Chondrocyte (in vitro differentiated cells): Measurements from ENCODE around the gene NIPAL4. TPM values are rescaled to one million over a fixed set of nuclear protein-coding genes. Genes with fewer than 3 reads are reported as not detected.

ENCODE experiments used
- DNase-seq: peaks from one replicate; pipeline ENCODE4 v3.0.0; 2021; ENCODE audit warnings: mixed read lengths, low spot score
- H3K27ac Mint-ChIP-seq: one replicate; pipeline ENCODE4 v1.8.0; 2021; ENCODE audit warnings: mild to moderate bottlenecking, moderate library complexity, mixed read lengths; ENCODE audit not compliant: unreplicated experiment
- H3K27me3 Mint-ChIP-seq: 2 replicates; pipeline ENCODE4 v1.8.0; 2021; ENCODE audit warnings: low read depth, mixed read lengths
- H3K36me3 Mint-ChIP-seq: 2 replicates; pipeline ENCODE4 v1.8.0; 2021; ENCODE audit warnings: low read depth, mixed read lengths
- H3K4me1 Mint-ChIP-seq: 2 replicates; pipeline ENCODE4 v1.8.0; 2021; ENCODE audit warnings: low read depth, mild to moderate bottlenecking, mixed read lengths
- H3K4me3 Mint-ChIP-seq: one replicate; pipeline ENCODE4 v1.8.0; 2021; ENCODE audit warnings: mild to moderate bottlenecking, moderate library complexity, mixed read lengths; ENCODE audit not compliant: unreplicated experiment
- H3K9me3 Mint-ChIP-seq: 2 replicates; pipeline ENCODE4 v1.8.0; 2021; ENCODE audit warnings: low read depth, mixed read lengths
- CTCF ChIP-seq: fragments of 200-600 bp; sonication (generic); IDR thresholded peaks from 2 replicates; pipeline ENCODE4 v1.5.0; 2021; ENCODE audit warnings: antibody characterized with exemption, mild to moderate bottlenecking, moderate library complexity
- total RNA-seq: library from RNA; stranded (reverse); gene quantifications from 3 replicates; pipeline ENCODE4 v1.2.1, GENCODE V29; 2021

The NIPAL4 gene
- total RNA-seq, 1 donor from 2014 or later: 0.60 TPM

GRCh38 chr5:157518963-157519362 is 59.0 kb downstream of the NIPAL4 start:
- Mint-ChIP-seq H3K4me1 (peaks cover 38% of the 10 kb centered on the region), H3K4me3 (no peak overlapping the region), H3K27me3 (no peaks in the 10 kb centered on the region), H3K36me3 (peaks cover 4% of the 10 kb centered on the region), H3K9me3 (no peaks in the 10 kb centered on the region), H3K27ac (no peak overlapping the region)
- no peak for TF ChIP-seq CTCF
- no peak for DNase-seq

DNA sequence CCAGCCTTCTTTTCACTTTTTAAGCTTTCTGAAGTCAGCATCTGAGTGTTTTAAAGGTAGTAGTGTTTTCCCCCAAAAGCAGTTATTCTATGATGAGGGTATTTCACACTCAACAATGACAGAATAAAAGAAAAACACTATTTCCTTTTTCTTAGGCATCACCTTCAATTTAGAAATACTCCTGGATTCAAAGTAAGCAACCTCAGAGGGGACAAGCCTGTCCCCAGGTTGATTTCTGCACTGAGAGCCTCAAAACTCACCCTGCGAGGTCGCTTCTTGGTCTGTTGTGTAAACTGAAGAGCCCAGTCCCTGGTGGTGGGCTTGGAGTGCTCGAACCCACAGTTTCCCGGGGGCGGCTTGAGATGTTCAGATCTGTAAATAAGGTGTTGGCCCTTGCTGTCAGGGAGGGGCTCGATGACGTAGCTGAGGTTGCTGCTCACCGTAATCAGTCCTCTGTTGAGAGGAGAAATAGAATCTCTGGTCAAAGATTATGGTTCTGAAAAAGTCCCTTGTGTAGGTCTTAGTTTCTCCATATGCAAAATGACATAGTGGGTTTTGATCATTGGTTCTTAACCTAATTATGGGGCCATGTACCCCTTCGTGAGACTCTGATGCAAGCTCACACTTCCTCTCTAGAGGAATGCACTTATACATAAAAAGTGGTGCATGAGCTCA is 59.7 kb downstream of the NIPAL4 start:
- no peak overlapping the region for H3K27ac Mint-ChIP-seq
- H3K36me3 Mint-ChIP-seq: peaks cover 3% of the 10 kb centered on the region
- TF ChIP-seq CTCF: no peak
- H3K4me1 Mint-ChIP-seq: peaks cover 41% of the 10 kb centered on the region
- DNase-seq: no peak
- H3K9me3 Mint-ChIP-seq: no peaks in the 10 kb centered on the region
- H3K27me3 Mint-ChIP-seq: no peaks in the 10 kb centered on the region
- H3K4me3 Mint-ChIP-seq: no peak overlapping the region

GRCh38 chr5:157520911-157521703 is 61.1 kb downstream of the NIPAL4 start:
- Mint-ChIP-seq H3K27ac (no peak overlapping the region), H3K27me3 (no peaks in the 10 kb centered on the region), H3K4me1 (peaks cover 29% of the 10 kb centered on the region), H3K9me3 (no peaks in the 10 kb centered on the region), H3K4me3 (no peak overlapping the region), H3K36me3 (peaks cover 1% of the 10 kb centered on the region)
- TF ChIP-seq CTCF: no peak
- DNase-seq: no peak

GRCh38 chr5:157521704-157522029 is 61.7 kb downstream of the NIPAL4 start:
- TF ChIP-seq CTCF: no peak
- Mint-ChIP-seq H3K27me3 (no peaks in the 10 kb centered on the region), H3K9me3 (no peaks in the 10 kb centered on the region), H3K27ac (no peak overlapping the region), H3K4me1 (peaks cover 23% of the 10 kb centered on the region), H3K36me3 (peaks cover 1% of the 10 kb centered on the region), H3K4me3 (no peak overlapping the region)
- DNase-seq: no peak

DNA sequence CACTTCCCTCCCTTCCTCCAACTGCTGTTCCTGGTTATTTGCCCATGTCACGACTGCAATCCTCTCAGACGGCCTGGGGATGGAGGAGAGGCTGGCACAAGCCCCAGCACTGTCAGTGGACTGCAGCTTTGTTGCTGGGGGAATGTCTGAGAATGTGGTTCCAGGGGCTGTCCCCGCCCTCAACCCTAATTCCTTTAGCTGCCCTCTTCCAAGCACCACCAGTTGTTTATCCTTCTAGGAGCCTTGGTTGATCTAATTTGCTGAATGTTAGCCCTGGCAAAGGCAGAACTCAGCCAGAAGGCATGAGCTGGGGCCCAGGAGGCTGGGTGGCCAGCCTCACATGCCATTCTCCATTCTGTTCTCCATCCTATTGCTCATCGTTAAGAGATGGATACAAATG is 64.0 kb downstream of the NIPAL4 start:
- Mint-ChIP-seq H3K4me1 (peaks cover 13% of the 10 kb centered on the region), H3K27me3 (no peaks in the 10 kb centered on the region), H3K9me3 (no peaks in the 10 kb centered on the region), H3K36me3 (peaks cover 6% of the 10 kb centered on the region), H3K4me3 (no peak overlapping the region), H3K27ac (no peak overlapping the region)
- no peak for DNase-seq
- no peak for TF ChIP-seq CTCF

Other genes with a start within 250 kb of the NIPAL4 start
- 15.7 to 39.6 TPM (median 37.4 TPM) in 3 replicates for gene CYFIP2, start 194.1 kb upstream of the NIPAL4 start, total RNA-seq
- gene ADAM19, start 115.6 kb downstream of the NIPAL4 start, total RNA-seq: 43.5 to 125 TPM (median 125 TPM) in 3 replicates
- gene SOX30, start 192.2 kb downstream of the NIPAL4 start, total RNA-seq: not detected in 3 replicates
- not detected in 3 replicates for gene C5orf52, start 211.3 kb downstream of the NIPAL4 start, total RNA-seq